Raji (cell line): Measurements from ENCODE around the gene ARHGAP10.

Experiments used
- POLR2A ChIP-seq: IDR thresholded peaks from 2 replicates; pipeline ENCODE4 v1.6.1; 2011; ENCODE audit warnings: low read depth, low read length, control low read depth; ENCODE audit not compliant: insufficient read depth

The ARHGAP10 gene

DNA sequence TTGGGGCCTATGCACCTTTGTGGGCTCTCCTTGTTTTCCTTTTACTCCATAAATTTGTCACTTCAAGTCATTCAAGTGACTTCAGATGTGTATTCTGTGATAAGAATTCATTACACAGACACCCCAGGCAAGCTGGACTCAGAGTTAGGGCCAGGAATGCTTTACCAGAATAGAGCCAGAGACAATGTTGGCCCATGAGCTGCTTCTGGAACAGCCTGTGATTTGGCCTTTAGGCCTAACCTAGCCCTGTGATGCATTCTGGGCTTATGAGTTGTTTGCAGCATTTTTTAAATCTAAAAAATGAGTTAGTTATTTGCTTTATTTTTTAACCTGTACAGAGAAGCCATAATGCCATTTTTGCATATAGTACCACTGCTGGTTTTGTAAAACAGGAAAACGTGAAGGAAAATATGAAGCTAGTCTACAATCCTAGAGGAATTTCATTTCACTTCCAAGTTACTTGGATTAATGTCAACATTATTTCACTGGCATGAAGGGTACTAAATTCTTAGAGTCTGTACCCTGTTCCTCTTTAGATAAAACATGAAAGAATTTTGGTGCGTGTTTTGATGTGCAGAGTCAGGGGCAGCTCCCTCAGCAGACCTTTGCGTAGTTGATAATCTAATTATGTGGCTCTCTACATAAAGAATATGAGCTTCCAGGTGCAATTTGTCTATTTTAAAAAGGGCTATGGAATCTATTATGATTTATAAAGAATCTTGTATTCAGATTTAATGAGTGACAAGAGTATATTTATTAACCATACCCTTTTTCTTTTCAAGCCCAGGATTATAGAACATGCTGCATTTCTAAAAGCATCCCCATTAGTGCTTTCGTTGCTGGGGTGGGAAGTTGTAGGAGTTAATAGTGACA lies 84.7 kb downstream of the ARHGAP10 start:
- no peak for TF ChIP-seq POLR2A

DNA sequence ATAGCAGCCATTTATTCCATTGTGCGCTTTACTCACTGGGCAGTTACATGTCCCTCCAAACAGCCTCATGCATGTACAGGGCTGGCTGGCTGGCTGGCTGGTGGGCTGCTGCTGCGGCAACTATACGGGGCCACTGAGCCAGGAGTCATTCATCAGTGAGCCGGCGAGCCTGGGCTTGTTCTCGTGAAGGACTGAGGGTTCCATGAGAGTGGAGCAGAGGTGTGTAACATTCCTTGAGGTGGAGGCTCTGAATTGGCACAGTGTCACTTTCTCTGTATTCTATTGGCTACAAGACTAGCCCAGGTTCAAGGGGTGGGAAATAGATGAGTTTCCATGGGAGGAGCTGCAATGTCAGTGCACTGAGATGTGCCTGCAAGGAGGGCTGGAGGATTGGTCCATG lies 89.1 kb downstream of the ARHGAP10 start:
- no peak for TF ChIP-seq POLR2A

DNA sequence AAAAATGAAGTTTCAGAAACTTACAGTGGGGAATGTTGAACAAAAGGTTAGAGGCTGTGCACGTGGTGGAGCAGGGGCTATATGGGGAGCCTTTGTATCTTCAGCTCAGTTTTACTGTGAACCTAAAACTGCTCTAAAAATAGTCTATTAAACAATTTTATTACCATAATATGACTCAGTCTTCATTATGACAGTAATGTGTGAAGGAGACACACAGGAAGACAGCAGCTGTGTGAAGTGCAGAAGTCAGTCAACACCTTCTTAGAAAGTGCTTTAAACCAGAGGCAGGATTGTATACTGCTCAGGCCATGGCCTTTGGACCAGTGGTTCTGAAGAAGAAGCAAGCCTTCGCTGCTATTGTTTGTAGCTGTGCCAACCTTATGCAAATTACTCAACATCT lies 89.7 kb downstream of the ARHGAP10 start:
- TF ChIP-seq POLR2A = no peak

DNA sequence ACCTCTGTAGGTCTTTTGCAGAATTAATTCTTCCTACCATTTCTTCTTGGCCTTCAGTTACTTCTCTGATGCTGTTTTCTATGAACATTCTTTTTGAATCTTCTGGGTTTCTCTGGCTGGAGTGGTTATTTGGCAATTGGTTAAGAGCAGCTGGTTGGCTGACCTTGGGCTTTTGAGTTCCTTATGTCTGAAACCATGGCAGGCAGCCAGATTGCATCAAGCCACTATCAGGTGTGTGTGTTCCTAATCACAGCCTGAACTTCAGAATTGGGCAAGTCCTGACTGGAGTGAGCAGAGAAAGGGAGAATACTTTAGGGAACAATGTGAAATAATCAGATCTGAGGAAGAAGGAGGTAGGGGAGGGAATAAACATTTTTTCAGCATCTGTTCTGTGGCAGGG lies 90.2 kb downstream of the ARHGAP10 start:
- TF ChIP-seq POLR2A = no peak

DNA sequence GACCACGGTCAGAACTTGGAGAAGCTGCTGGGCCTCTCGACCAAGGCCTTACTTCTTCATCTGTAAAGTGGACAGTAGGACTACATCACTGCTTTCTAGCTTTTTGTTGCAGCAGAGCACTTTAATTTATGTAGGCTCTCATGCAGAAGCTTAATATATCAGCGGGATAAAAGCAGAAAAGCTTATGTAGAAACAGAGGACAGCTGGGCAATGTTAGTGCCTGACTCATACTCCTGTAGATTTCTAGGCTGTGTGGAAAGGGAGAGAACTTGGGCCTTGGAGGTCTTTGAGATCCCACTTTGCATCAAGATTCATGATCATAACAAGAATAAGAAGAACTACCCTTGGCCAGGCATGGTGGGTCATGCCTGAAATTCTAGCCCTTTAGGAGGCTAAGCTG lies 91.2 kb downstream of the ARHGAP10 start:
- TF ChIP-seq POLR2A = no peak

DNA sequence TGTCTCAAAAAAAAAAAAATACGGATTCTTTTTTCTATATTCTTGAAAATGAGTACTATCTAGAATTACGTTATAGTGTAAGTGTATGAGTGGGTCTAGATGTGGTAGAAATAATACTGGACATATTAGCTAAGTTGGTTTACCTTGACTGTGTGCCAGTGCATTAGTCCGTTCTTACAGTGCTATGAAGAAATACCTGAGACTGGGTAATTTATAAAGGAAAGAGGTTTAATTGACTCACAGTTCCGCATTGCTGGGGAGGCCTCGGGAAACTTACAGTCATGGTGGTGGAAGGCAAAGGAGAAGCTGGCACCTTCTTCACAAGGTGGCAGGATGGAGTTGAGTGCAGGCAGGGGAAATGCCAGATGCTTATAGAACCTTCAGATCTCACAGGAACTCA lies 92.4 kb downstream of the ARHGAP10 start:
- no peak for TF ChIP-seq POLR2A

DNA sequence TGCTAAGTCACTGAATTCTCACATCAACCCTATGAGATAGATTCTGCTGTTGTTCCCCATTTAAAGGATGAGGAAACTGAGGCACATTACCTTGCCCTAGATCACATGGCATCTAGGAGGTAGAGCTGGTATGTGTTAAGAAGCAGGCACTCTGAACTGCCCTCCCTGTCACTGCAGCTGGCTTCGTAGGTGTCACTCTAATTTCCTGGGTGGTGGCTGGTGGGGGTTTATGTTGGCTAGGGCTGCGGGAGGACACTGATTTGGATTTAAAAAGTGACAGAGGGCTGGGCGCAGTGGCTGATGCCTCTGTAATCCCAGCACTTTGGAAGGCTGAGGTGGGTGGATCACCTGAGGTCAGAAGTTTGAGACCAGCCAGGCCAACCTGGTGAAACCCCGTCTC lies 93.0 kb downstream of the ARHGAP10 start:
- no peak for TF ChIP-seq POLR2A

DNA sequence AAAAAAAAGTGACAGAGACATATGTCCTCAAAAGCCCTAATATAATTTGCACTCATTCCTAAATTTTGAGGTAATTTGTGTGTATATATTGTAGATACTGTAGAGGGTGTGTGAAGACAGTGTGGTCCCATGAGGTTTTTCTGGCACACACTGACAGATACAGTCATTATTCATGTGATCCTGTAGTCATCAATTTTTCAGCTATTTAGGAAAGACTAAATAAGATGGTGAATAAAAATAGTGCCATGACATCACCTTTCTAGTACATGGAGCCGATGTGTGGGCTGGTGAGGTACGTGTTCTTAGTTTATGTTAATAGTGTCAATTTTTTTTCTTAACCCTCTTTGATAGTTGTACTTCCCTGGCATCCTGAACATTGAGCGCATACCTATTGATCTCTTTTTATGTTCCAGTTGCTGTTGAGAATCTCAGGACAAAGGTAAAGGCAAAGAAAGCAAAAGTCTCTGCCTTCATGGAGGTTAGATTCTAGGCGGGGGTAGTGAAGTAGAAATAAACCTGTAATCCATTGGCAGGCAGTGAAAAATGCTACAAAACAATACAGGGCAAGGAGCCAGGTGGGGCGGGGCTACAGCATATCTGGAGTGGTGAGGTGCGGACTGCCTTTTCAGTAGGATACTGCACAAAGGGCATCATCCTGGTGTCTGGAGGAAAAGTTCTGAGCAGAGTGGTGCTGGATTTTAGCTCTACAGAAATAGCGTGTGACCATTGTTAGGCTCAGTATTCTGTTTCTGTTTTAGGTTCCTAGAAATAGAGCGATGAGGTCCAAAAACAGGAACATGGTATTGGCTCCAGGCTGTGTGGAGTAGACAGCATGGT lies 93.8 kb downstream of the ARHGAP10 start:
- no peak for TF ChIP-seq POLR2A

DNA sequence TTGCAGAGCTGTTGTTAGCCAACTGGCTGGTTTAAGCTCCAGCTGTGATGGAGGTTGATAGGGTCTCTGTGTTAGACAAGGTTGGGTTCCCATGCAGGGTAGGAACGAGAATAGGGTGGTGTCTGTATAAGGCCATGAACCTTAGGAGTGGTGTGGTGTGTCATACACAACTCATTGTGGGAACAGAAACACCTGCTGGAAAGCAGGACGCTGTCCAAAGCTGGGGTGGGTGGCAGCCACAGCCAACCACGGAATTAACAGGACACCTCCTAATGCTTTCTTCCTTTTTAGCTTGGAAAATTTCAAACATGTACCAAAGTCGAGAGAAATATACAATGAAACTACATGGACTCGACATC lies 94.4 kb downstream of the ARHGAP10 start:
- no peak for TF ChIP-seq POLR2A

DNA sequence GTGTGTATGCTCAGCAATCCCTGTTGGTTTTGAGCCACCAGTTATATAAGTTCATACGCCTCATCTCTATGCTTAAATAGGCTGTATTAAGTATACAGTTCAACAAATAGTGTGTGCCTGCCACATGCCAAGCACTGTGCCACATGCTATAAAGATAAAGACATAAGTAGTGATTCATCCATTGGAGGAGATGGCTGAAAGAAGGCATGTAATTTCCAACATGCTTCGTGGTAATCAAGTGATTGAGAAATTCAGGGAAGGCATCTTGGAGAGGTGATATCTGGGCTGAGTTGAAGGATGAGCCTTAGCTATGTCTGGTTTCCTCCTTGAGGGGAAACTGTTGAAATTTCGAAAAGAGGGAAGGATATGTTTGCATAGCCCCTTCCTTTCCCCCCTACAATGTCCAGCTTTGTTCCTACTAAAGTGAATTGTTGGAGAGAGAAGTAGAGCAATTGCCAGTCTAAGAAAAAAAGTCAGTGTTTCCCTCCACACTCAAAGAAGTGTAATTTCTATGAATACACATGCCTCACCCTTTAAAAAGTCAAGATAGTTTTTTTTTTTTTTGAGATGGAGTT lies 96.5 kb downstream of the ARHGAP10 start:
- TF ChIP-seq POLR2A = no peak

DNA sequence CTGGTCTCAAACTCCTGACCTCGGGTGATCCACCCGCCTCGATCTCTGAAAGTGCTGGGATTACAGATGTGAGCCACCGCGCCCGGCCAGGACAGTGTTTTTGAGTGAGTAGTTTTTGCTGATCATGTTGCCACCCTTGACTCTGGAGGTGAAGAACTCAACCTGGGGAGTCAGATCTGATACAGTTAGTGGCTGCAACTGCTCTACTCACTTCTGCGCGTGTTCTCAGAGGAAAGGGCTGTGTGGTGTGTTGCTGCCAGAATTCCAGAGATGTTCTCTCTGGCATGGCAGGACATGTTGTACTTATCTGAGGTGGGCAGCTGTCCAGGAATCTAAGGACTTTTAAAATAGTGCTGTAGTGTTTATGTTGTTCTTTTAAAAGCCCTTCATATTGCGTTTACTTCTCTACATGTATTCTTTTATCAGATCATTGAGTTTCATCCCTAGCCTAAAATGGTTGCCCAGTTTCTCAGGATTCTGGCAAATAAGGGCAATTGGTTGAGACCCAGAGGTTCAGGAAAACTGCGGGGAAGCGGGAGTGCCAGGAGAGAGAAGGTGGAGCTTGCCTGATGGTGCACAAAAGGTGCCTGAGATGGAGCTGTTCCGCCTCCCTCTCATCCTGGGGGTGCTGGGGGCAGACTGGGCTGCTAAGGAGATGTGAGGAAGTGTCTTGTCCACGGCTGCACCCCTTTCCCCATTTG lies 97.7 kb downstream of the ARHGAP10 start:
- no peak for TF ChIP-seq POLR2A

DNA sequence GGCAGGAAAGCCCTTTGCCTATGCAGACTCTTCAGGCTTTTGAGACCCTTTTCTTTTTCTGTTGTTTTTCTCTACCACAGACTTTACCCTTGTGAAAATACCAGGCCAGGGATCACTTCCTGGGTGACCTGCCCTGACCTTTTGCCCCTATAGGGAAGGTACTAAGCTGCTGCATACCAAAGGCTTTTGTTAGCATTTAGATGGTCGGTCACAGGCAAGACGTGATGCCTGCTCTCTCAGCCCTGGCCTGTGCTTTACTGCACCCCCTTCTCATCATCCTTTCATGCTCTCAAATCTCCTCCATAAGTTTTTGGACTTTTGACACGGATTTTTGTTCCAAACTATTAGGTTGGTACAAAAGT lies 98.2 kb downstream of the ARHGAP10 start:
- no peak for TF ChIP-seq POLR2A

DNA sequence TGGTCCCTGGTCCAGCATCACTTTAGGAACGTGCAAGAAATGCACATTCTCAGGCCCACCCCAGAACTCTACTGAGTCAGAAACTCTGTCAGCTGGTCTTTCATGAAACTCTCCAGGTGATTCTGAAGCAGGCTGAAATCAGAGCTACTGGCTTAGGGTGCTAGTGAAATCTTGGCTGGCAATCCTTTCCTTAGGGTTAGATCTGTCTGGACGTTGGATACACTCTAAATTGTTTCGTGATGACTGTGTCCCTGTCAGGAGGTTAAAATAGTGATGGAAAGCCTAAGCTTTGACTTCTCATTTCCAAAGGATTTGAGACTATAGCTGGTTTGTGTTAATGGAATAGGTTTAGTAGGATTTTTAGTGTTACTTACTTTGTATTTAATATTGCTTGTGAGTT lies 99.1 kb downstream of the ARHGAP10 start:
- no peak for TF ChIP-seq POLR2A

DNA sequence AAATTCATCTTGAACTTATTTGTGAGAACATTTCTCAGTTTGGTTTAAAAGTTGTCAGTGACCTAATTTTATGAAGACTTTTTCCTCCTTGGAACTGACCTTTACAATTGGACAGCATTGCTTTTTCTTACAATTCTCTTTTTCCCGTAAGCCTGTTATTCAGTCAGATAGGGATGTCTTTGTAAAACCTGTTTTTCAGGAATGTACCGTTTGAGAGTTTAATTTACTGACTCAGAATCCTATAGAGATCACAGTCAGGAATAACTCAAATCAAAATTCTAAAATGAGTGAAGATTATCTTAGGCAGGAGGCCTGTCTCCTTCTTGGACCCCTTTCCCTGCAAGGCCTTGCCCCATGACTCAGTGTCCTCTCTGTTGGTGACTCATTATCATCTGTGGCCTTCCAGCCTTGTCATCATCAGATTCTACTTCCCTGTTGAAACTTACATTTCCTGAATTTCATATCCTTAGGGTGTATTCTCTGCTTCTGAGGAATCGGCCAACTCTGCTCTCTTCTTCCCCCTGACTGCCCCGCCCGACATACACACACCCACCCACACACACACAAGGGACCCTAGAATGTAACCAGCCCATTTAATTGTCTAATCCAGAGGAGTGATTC lies 99.8 kb downstream of the ARHGAP10 start:
- TF ChIP-seq POLR2A = no peak

DNA sequence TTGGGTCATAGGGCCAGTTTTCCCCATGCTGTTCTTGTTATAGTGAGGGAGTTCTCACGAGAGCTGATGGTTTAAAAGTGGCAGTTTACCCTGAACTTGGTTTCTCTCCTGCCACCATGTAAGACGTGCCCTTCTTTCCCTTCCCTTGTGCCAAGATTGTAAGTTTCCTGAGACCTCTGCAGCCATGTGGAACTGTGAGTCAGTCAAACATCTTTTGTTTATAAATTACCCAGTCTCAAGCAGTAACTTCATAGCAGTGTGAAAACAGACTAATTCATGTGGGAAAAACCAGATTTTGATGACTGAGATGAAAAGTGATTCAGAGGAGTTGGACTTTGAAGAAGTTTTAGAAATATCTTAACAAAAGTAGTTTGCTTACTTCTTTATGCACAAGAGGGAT lies 101.4 kb downstream of the ARHGAP10 start:
- no peak for TF ChIP-seq POLR2A

DNA sequence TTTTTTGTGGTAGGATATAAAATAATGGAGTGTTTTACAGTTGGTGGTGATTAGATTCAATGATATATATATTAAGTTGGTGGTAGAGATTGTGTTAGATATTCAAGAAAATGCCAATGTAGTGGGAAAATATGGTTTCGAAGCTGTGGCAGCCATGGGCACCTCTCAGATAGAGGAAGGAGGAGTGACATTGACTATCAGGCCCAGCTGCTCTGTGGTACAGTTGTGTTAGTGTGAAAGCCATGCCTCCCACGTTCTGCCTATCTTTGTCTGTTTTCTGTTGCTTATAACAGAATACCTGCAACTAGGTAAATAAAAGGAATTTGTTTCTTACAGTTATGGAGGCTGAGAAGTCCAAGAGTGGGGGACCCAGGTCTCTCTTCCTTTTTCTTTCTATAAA lies 101.9 kb downstream of the ARHGAP10 start:
- no peak for TF ChIP-seq POLR2A

DNA sequence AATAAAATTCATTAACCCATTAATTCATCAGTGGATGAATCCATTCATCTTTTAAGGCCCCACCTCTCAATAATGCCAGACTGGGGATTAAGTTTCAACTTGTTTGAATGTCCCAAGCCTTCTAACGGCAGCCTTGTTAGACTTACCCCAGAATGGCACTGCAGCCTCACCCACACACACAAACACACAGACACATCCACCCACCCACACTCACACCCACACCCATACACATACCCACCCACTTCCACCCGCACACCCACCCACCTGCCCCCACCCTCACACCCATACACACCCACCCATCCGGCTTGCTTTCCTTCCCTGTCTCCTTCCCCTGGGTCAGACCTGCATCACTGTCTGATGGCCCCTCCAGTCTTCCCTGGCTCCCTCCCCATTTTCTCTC lies 102.6 kb downstream of the ARHGAP10 start:
- no peak for TF ChIP-seq POLR2A
